PC-9 (cell line): ENCODE measurements around the gene TBX5. TPM values are rescaled to one million over a fixed set of nuclear protein-coding genes. Genes with fewer than 3 reads are reported as not detected.

Experiments
- BruUV-seq: library from RNA; stranded (reverse); fragments of 400-500 nt; replicated peaks from 2 replicates; lab custom pipeline; 2021; lab: Mats Ljungman, UMichigan
- CTCF ChIA-PET: fragments of 300-600 bp; sonication (Branson Sonifier 250); formaldehyde crosslinking; loops from one replicate; lab custom pipeline; 2022; ENCODE audit warnings: antibody characterized with exemption; lab: Charles Lee
- POLR2A ChIA-PET: fragments of 300-600 bp; sonication (Branson Sonifier 250); formaldehyde crosslinking; loops from one replicate; lab custom pipeline; 2022; ENCODE audit warnings: antibody characterized with exemption; ENCODE audit not compliant: unreplicated experiment; lab: Charles Lee
- DNase-seq, 2 experiments: peaks; one replicate each; pipeline versions ENCODE4 v3.0.0 to v3.0.0-alpha.2; 2015 to 2022; ENCODE audit warnings: mixed read lengths in 1 of 2
- H2AFZ ChIP-seq: fragments of 200-600 bp; sonication (generic); 2 replicates; pipeline ENCODE4 v1.8.1; 2017; ENCODE audit warnings: antibody characterized with exemption
- H3F3A ChIP-seq: fragments of 200-600 bp; sonication (generic); 2 replicates; pipeline ENCODE4 v1.8.1; 2017; ENCODE audit warnings: antibody characterized with exemption, mild to moderate bottlenecking, low read depth; ENCODE audit not compliant: insufficient read depth
- H3K27ac ChIP-seq: fragments of 200-600 bp; sonication (generic); 2 replicates; pipeline ENCODE4 v1.6.1; 2016; ENCODE audit warnings: mixed run types
- H3K27me3 ChIP-seq: fragments of 200-600 bp; sonication (generic); 2 replicates; pipeline ENCODE4 v1.6.1; 2016; ENCODE audit warnings: low read depth, mixed run types; ENCODE audit not compliant: insufficient read depth
- H3K36me3 ChIP-seq: fragments of 200-600 bp; sonication (generic); 2 replicates; pipeline ENCODE4 v1.6.1; 2016; ENCODE audit warnings: low read depth, mixed run types
- H3K4me1 ChIP-seq: fragments of 200-600 bp; sonication (generic); replicated peaks from 2 replicates; pipeline ENCODE4 v1.6.1; 2016; ENCODE audit warnings: mixed run types; ENCODE audit not compliant: insufficient read depth
- H3K4me2 ChIP-seq: fragments of 200-600 bp; sonication (generic); 2 replicates; pipeline ENCODE4 v1.6.1; 2017; ENCODE audit warnings: mixed run types
- H3K4me3 ChIP-seq: fragments of 200-600 bp; sonication (generic); 2 replicates; pipeline ENCODE4 v1.6.1; 2016; ENCODE audit warnings: mixed run types
- H3K79me2 ChIP-seq: fragments of 200-600 bp; sonication (generic); 2 replicates; pipeline ENCODE4 v1.6.1; 2017; ENCODE audit warnings: low read depth, mixed run types
- H3K9me2 ChIP-seq: fragments of 200-600 bp; sonication (generic); 2 replicates; pipeline ENCODE4 v1.8.1; 2017; ENCODE audit warnings: mild to moderate bottlenecking; ENCODE audit not compliant: insufficient read depth
- H3K9me3 ChIP-seq: fragments of 200-600 bp; sonication (generic); 2 replicates; pipeline ENCODE4 v1.8.1; 2016; ENCODE audit warnings: low read depth; ENCODE audit not compliant: insufficient read depth
- H4K20me1 ChIP-seq: fragments of 200-600 bp; sonication (generic); 2 replicates; pipeline ENCODE4 v1.8.1; 2017; ENCODE audit not compliant: insufficient read depth
- EZH2 ChIP-seq: fragments of 200-600 bp; sonication (generic); IDR thresholded peaks from 2 replicates; pipeline ENCODE4 v1.8.0; 2017; ENCODE audit warnings: antibody characterized with exemption, low read depth
- intact Hi-C: fragments of 100-400 bp; cut with micrococcal nuclease; formaldehyde crosslinking; loops from one replicate; pipeline ENCODE4 v1.10.0; 2022; ENCODE audit not compliant: unreplicated experiment
- total RNA-seq: library from RNA; stranded (reverse); gene quantifications from 2 replicates; pipeline ENCODE4 v1.2.3, GENCODE V29; 2021
- TF ChIP-seq, protein P1 (sequence below): fragments of 200-600 bp; sonication (generic); conservative IDR thresholded peaks from 2 replicates; pipeline ENCODE4 v1.6.1; 2017; ENCODE audit warnings: mixed run types, antibody characterized with exemption, mild to moderate bottlenecking, moderate library complexity

Gene TBX5
- total RNA-seq, 1 experiment from 2014 or later, result not detected

DNA sequence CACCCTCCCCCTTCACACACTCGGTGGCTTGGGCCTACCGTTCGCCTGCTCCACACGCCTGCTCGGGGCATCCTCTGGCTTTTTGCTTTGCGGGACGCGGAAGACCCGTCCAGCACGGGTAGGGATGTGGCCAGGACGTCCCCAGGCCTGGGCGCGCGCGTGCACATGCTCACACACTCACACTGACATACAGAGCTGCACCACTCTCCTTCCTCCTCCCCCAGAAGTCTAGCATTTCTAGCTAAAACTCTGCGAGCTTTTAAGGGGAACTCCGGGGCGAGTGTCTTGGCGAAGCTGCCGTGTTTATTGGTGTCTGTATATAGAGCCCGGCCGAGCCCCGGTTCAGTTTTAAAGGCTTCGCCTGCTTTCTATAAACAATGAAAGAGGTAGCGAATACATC, 5.0 kb downstream of the TBX5 start:
- Histone ChIP-seq H3K9me3 (no peaks in the 10 kb centered on the region), H3F3A (no peaks in the 10 kb centered on the region), H3K4me2 (no peak overlapping the region), H4K20me1 (no peaks in the 10 kb centered on the region), H3K9me2 (no peaks in the 10 kb centered on the region), H2AFZ (no peak overlapping the region), H3K36me3 (no peaks in the 10 kb centered on the region), H3K4me1 (no peaks in the 10 kb centered on the region), H3K79me2 (no peaks in the 10 kb centered on the region), H3K27ac (no peak overlapping the region), H3K4me3 (no peak overlapping the region), H3K27me3 (peaks cover 96% of the 10 kb centered on the region)
- no peak for TF ChIP-seq EZH2
- TF ChIP-seq, protein P1, sequence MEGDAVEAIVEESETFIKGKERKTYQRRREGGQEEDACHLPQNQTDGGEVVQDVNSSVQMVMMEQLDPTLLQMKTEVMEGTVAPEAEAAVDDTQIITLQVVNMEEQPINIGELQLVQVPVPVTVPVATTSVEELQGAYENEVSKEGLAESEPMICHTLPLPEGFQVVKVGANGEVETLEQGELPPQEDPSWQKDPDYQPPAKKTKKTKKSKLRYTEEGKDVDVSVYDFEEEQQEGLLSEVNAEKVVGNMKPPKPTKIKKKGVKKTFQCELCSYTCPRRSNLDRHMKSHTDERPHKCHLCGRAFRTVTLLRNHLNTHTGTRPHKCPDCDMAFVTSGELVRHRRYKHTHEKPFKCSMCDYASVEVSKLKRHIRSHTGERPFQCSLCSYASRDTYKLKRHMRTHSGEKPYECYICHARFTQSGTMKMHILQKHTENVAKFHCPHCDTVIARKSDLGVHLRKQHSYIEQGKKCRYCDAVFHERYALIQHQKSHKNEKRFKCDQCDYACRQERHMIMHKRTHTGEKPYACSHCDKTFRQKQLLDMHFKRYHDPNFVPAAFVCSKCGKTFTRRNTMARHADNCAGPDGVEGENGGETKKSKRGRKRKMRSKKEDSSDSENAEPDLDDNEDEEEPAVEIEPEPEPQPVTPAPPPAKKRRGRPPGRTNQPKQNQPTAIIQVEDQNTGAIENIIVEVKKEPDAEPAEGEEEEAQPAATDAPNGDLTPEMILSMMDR, result no peak
- no peak for DNase-seq
- intact Hi-C loops, result no loop called here
- BruUV-seq, result no TSS peak
- ChIA-PET POLR2A (no interaction called here), CTCF (no interaction called here)

DNA sequence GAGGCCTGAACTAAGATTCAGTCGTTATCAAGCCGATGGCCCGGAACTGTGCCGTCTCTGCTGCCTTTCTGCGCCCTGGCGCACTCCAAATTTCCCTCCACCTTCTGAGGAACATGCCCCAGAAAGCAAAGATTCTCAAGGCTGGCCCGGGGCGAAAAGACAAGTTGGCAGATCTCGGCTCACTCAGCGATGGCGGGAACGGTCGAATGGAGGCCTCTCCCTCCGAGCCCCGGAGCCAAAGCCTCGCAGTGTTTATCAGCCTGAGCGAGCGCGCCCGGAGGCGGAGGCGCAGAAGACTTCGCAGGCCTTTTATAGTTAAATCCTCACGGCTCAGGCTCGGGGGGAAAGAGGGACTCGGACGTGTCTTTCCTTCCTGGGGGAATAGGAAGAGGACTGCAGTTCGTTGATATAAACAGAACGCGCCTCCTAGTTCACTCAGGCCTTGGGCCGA, 5.6 kb downstream of the TBX5 start:
- Histone ChIP-seq H3K4me2 (no peak overlapping the region), H3K79me2 (no peaks in the 10 kb centered on the region), H3K4me1 (no peaks in the 10 kb centered on the region), H3K27me3 (peaks cover 97% of the 10 kb centered on the region), H3F3A (no peaks in the 10 kb centered on the region), H3K9me3 (no peaks in the 10 kb centered on the region), H3K4me3 (no peak overlapping the region), H3K9me2 (no peaks in the 10 kb centered on the region), H3K27ac (no peak overlapping the region), H3K36me3 (no peaks in the 10 kb centered on the region), H4K20me1 (no peaks in the 10 kb centered on the region), H2AFZ (no peak overlapping the region)
- intact Hi-C loops, result no loop called here
- ChIA-PET POLR2A (no interaction called here), CTCF (no interaction called here)
- DNase-seq, result no peak
- no TSS peak for BruUV-seq
- TF ChIP-seq EZH2, result no peak
- TF ChIP-seq, protein P1, result no peak

DNA sequence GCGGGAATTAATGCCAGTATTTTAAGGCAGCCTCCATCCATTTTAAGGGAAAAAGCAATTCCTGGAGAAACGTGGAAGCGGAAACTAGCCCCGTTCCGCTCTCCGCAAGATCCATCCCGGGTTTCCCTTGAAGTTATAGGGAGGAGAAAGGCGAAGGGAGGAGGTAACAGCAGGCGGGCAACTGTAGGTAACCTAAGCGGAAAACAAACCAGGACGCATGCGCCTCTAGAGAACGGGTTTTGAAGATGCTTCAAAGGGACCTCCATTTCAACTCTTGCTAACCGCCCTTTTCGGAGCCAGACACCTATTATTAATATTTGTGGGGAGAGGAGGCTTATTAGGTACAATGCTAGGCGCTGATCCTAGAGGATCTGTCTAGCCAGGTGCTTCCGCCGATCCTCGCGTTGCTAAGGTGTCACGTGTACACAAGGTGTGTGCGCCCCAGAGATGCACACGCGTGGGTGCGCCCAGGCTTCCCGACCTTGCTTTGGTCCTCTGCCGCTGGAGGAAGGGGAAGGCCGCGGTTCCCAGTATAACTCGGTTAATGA, 6.2 kb downstream of the TBX5 start:
- no peak for DNase-seq

More for the DNA sequence above, 6.2 kb downstream of the TBX5 start:
- Histone ChIP-seq H3K9me3 (no peaks in the 10 kb centered on the region), H3K27ac (no peak overlapping the region), H3K27me3 (peaks cover 98% of the 10 kb centered on the region), H3K9me2 (no peaks in the 10 kb centered on the region), H3K4me2 (no peak overlapping the region), H3F3A (no peaks in the 10 kb centered on the region), H3K36me3 (no peaks in the 10 kb centered on the region), H3K4me1 (no peaks in the 10 kb centered on the region), H3K79me2 (no peaks in the 10 kb centered on the region), H2AFZ (no peak overlapping the region), H4K20me1 (no peaks in the 10 kb centered on the region), H3K4me3 (no peak overlapping the region)
- CTCF ChIA-PET, result no interaction called here
- intact Hi-C loops, result no loop called here
- TF ChIP-seq EZH2, result peak; percentile 49; the same call in 1 of the 2 replicates
- TF ChIP-seq, protein P1, result no peak
- POLR2A ChIA-PET, result no interaction called here
- BruUV-seq, result no TSS peak
